ENCODE data around the gene STKLD1. TPM values are rescaled to one million over a fixed set of nuclear protein-coding genes. Genes with fewer than 3 reads are reported as not detected.

The STKLD1 gene
- total RNA-seq, 2 experiments from 2014 or later: 0.59 to 1.0 TPM

GRCh38 chr9:133454943-133455673 is 78.9 kb downstream of the STKLD1 start:
- no peak for TF ChIP-seq CTCF (IDR thresholded peaks at IDR 0.05)
- Mint-ChIP-seq H3K4me3 (no peak overlapping the region), H3K27ac (no peak overlapping the region)

More at GRCh38 chr9:133454943-133455673, 78.9 kb downstream of the STKLD1 start:
- ChIA-PET CTCF (no interaction called here), POLR2A (no interaction called here)
- intact Hi-C loops (cut with DNase I, micrococcal nuclease): no loop called here
- Mint-ChIP-seq H3K4me1 (ENCODE audit: low read depth) (peaks cover 9% of the 10 kb centered on the region), H3K27me3 (no peaks in the 10 kb centered on the region), H3K36me3 (ENCODE audit: low read depth) (peaks cover 4% of the 10 kb centered on the region), H3K9me3 (no peaks in the 10 kb centered on the region)
- peaks cover 0 to 2% of the 10 kb centered on the region in 2 experiments for H3K27me3 ChIP-seq (ENCODE audit: control insufficient read depth in 1 of 2, insufficient read depth in 2 of 2, low read length in 2 of 2)
- DNase-seq (no peak), ATAC-seq (ENCODE audit: poor library complexity) (no peak)
- peaks cover 0 to 3% of the 10 kb centered on the region in 2 experiments for H3K9me3 ChIP-seq (ENCODE audit: control insufficient read depth in 1 of 2, insufficient read depth in 1 of 2, low read length in 2 of 2)
- peaks cover 11% of the 10 kb centered on the region for H3K4me1 ChIP-seq (ENCODE audit: insufficient read depth, low read length)
- no peak overlapping the region for H3K27ac ChIP-seq (ENCODE audit: low read depth in 1 of 2, low read length in 2 of 2)
- no peak overlapping the region for H3K4me3 ChIP-seq (ENCODE audit: low read length)
- H3K36me3 ChIP-seq (ENCODE audit: insufficient read depth, low read length): no peaks in the 10 kb centered on the region

Other genes with a start within 250 kb of the STKLD1 start
- 1 to 10 TPM; 1.3 to 1.8 TPM for gene GBGT1, start 212.5 kb upstream of the STKLD1 start, total RNA-seq
- gene OBP2B, start 167.1 kb upstream of the STKLD1 start, total RNA-seq: not detected
- under 1 TPM; 0.19 to 0.31 TPM for gene ABO, start 101.2 kb upstream of the STKLD1 start, total RNA-seq
- 10 to 100 TPM; 15.1 to 15.9 TPM for gene SURF6, start 40.2 kb upstream of the STKLD1 start, total RNA-seq
- 10 to 100 TPM; 15.7 to 18.0 TPM for gene MED22, start 28.2 kb upstream of the STKLD1 start, total RNA-seq
- 1,000 to 10,000 TPM; 2,613 to 2,686 TPM for gene RPL7A, start 28.1 kb upstream of the STKLD1 start, total RNA-seq
- gene SURF1, start 19.9 kb upstream of the STKLD1 start, total RNA-seq: 10 to 100 TPM; 42.5 to 45.9 TPM
- 10 to 100 TPM; 12.7 TPM for gene SURF2, start 19.8 kb upstream of the STKLD1 start, total RNA-seq
- gene SURF4, start 306 bp upstream of the STKLD1 start, total RNA-seq: 10 to 100 TPM; 90.7 to 94.6 TPM
- 10 to 100 TPM; 17.3 to 18.5 TPM for gene REXO4, start 41.6 kb downstream of the STKLD1 start, total RNA-seq
- 1 to 10 TPM; 2.2 to 2.6 TPM for gene ADAMTS13, start 46.0 kb downstream of the STKLD1 start, total RNA-seq
- gene CACFD1, start 83.6 kb downstream of the STKLD1 start, total RNA-seq: 1 to 10 TPM; 3.7 to 3.8 TPM
- 1 to 10 TPM; 1.8 to 3.2 TPM for gene SLC2A6, start 102.7 kb downstream of the STKLD1 start, total RNA-seq
- not detected for gene MYMK, start 148.6 kb downstream of the STKLD1 start, total RNA-seq
- gene ADAMTSL2, start 158.3 kb downstream of the STKLD1 start, total RNA-seq: 1 to 10 TPM; 1.2 to 1.3 TPM
- gene FAM163B, start 233.0 kb downstream of the STKLD1 start, total RNA-seq: not detected